OCI-LY1 (cell line): Measurements from ENCODE around the gene ATP13A5.

Experiments used
- H2AFZ ChIP-seq: fragments of 200-600 bp; sonication (generic), shearing (Covaris generic); 2 replicates; pipeline ENCODE4 v1.6.0; 2014; ENCODE audit warnings: antibody characterized with exemption, mild to moderate bottlenecking, low read length
- H3F3A ChIP-seq: fragments of 200-600 bp; sonication (generic), shearing (Covaris generic); 2 replicates; pipeline ENCODE4 v1.6.0; 2014; ENCODE audit warnings: mild to moderate bottlenecking, antibody characterized with exemption, low read length, moderate library complexity; ENCODE audit not compliant: insufficient read depth
- H3K27ac ChIP-seq: fragments of 200-600 bp; sonication (generic); 2 replicates; pipeline ENCODE4 v1.5.1; 2014; ENCODE audit warnings: low read length, mixed run types, mild to moderate bottlenecking, low read depth; ENCODE audit not compliant: poor library complexity, severe bottlenecking
- H3K27me3 ChIP-seq: fragments of 200-600 bp; sonication (generic); 2 replicates; pipeline ENCODE4 v1.6.0; 2014; ENCODE audit warnings: antibody characterized with exemption, mild to moderate bottlenecking, low read length, moderate library complexity; ENCODE audit not compliant: insufficient read depth
- H3K36me3 ChIP-seq: fragments of 200-600 bp; sonication (generic); 2 replicates; pipeline ENCODE4 v1.6.1; 2014; ENCODE audit warnings: mild to moderate bottlenecking, antibody characterized with exemption, low read length, moderate library complexity, mixed read lengths; ENCODE audit not compliant: insufficient read depth
- H3K4me1 ChIP-seq: fragments of 200-600 bp; sonication (generic); 2 replicates; pipeline ENCODE4 v1.5.1; 2014; ENCODE audit warnings: mild to moderate bottlenecking, low read length, moderate library complexity; ENCODE audit not compliant: insufficient read depth, severe bottlenecking
- H3K4me2 ChIP-seq: fragments of 200-600 bp; sonication (generic), shearing (Covaris generic); 2 replicates; pipeline ENCODE4 v1.6.1; 2014; ENCODE audit warnings: low read length
- H3K4me3 ChIP-seq: fragments of 200-600 bp; sonication (generic); 2 replicates; pipeline ENCODE4 v1.5.1; 2014; ENCODE audit warnings: low read length, low read depth, mild to moderate bottlenecking, mixed read lengths; ENCODE audit not compliant: poor library complexity, severe bottlenecking
- H3K79me2 ChIP-seq: fragments of 200-600 bp; shearing (Covaris generic); 2 replicates; pipeline ENCODE4 v1.6.1; 2016; ENCODE audit warnings: mixed run types, low read length, mixed read lengths; ENCODE audit not compliant: insufficient read depth
- H3K9ac ChIP-seq: fragments of 200-600 bp; sonication (generic), shearing (Covaris generic); 2 replicates; pipeline ENCODE4 v1.6.1; 2014; ENCODE audit warnings: mild to moderate bottlenecking, low read length, mixed read lengths
- H3K9me2 ChIP-seq: fragments of 200-600 bp; sonication (generic), shearing (Covaris generic); 2 replicates; pipeline ENCODE4 v1.6.1; 2014; ENCODE audit warnings: low read depth, mild to moderate bottlenecking, low read length, mixed read lengths
- H3K9me3 ChIP-seq: fragments of 200-600 bp; shearing (Covaris generic); 2 replicates; pipeline ENCODE4 v1.6.1; 2014; ENCODE audit warnings: low read length, mixed read lengths
- H4K20me1 ChIP-seq: fragments of 200-600 bp; sonication (generic), shearing (Covaris generic); 2 replicates; pipeline ENCODE4 v1.6.0; 2016; ENCODE audit warnings: mild to moderate bottlenecking, low read length; ENCODE audit not compliant: insufficient read depth
- EZH2 ChIP-seq: fragments of 200-600 bp; sonication (generic), shearing (Covaris generic); IDR thresholded peaks from 2 replicates; pipeline ENCODE4 v1.8.0; 2017; ENCODE audit warnings: borderline replicate concordance, mixed run types, mild to moderate bottlenecking, antibody characterized with exemption, low read length, moderate library complexity, mixed read lengths
- TF ChIP-seq, protein P1 (sequence below): fragments of 200-600 bp; sonication (generic), shearing (Covaris generic); IDR thresholded peaks from 2 replicates; pipeline ENCODE4 v1.5.1; 2017; ENCODE audit warnings: mild to moderate bottlenecking, antibody characterized with exemption, low read length, moderate library complexity, mixed read lengths

Gene ATP13A5

DNA sequence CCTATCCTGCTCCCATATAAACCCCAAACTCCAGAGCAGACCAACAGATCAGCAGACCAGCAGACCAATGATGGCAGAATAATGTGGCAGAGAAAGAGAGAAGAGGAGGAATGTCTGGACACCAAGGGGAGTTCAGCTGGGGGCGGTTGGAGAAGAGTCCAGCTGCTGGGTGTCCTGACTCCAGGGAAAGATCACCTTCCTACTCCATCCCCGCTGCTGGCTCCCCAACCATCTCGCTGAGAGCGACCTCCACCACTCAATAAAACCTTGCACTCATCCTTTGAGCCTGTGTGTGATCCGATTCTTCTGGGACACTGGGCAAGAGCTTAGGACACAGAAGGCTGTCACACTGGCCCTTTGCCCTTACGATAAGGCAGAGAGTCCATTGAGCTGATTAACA lies 150.3 kb downstream of the ATP13A5 start:
- TF ChIP-seq, protein P1, sequence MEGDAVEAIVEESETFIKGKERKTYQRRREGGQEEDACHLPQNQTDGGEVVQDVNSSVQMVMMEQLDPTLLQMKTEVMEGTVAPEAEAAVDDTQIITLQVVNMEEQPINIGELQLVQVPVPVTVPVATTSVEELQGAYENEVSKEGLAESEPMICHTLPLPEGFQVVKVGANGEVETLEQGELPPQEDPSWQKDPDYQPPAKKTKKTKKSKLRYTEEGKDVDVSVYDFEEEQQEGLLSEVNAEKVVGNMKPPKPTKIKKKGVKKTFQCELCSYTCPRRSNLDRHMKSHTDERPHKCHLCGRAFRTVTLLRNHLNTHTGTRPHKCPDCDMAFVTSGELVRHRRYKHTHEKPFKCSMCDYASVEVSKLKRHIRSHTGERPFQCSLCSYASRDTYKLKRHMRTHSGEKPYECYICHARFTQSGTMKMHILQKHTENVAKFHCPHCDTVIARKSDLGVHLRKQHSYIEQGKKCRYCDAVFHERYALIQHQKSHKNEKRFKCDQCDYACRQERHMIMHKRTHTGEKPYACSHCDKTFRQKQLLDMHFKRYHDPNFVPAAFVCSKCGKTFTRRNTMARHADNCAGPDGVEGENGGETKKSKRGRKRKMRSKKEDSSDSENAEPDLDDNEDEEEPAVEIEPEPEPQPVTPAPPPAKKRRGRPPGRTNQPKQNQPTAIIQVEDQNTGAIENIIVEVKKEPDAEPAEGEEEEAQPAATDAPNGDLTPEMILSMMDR = no peak
- TF ChIP-seq EZH2 = no peak
- Histone ChIP-seq H3F3A (no peaks in the 10 kb centered on the region), H3K4me1 (no peaks in the 10 kb centered on the region), H3K4me3 (no peak overlapping the region), H3K36me3 (no peaks in the 10 kb centered on the region), H3K9ac (no peak overlapping the region), H3K27ac (no peak overlapping the region), H3K9me3 (no peaks in the 10 kb centered on the region), H3K9me2 (no peaks in the 10 kb centered on the region), H3K79me2 (no peaks in the 10 kb centered on the region), H2AFZ (no peak overlapping the region), H3K4me2 (no peak overlapping the region), H4K20me1 (no peaks in the 10 kb centered on the region), H3K27me3 (no peaks in the 10 kb centered on the region)

DNA sequence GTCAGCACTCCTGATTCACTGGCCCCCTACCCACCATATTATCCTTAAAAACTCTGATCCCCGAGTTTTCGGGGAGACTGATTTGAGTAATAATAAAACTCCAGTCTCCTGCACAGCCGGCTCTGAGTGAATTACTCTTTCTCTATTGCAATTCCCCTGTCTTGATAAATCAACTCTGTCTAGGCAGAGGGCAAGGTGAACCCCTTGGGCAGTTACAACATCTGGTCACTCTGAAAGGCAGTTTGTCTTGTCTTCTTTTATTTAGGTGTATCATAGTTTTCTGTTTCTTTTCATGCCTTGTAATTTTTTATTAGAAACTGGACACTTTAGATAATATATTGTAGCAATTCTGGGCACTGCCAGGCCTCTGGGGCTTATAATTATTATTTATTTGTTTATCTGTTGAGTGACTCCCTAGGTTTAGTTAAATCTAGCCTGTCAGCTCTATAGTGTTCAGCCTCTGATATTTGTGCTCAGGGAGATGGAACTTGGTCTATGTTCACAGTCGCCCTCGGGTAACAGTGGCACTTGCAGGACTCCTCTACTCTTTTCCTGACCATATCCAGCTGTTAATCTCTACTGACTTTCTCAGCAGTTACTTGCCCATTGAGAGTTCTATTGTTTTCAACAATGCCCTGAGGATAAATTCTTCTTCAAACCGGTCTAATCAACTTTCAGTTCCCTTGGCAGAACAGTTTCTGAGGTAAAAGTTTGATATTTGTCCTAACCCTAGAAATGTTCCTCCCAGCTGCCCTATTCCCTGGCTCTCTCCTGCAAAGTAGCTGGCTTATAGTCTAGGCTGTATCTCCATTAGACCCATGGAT lies 153.0 kb downstream of the ATP13A5 start:
- Histone ChIP-seq H3K79me2 (no peaks in the 10 kb centered on the region), H3K9me3 (no peaks in the 10 kb centered on the region), H3K27ac (no peak overlapping the region), H3K9me2 (no peaks in the 10 kb centered on the region), H3K4me3 (no peak overlapping the region), H3K4me1 (no peaks in the 10 kb centered on the region), H3K36me3 (no peaks in the 10 kb centered on the region), H4K20me1 (no peaks in the 10 kb centered on the region), H3K4me2 (no peak overlapping the region), H2AFZ (no peak overlapping the region), H3K9ac (no peak overlapping the region), H3F3A (no peaks in the 10 kb centered on the region), H3K27me3 (no peaks in the 10 kb centered on the region)
- TF ChIP-seq, protein P1 = no peak
- TF ChIP-seq EZH2 = no peak
